Body of pancreas (tissue), 4 donors: ENCODE measurements around the gene SCIN. TPM values are rescaled to one million over a fixed set of nuclear protein-coding genes. Genes with fewer than 3 reads are reported as not detected.
"Not testable (repeated sequence)": the region's sequence is repeated elsewhere in the genome, so short reads cannot be mapped to it uniquely, and the experiment has no call there.

Source experiments
- ATAC-seq: fragments of 150-250 bp; one replicate; pipeline ENCODE4 v1.9.1; 2016
- DNase-seq, 4 donors: peaks; one replicate each; pipeline ENCODE4 v3.0.0-alpha.2; 2019
- H3K27ac ChIP-seq, 4 donors: fragments of 200-600 bp; sonication (generic); 1 replicate in 3 of 4; 2 replicates in 1 of 4; pipeline versions ENCODE4 v1.5.1 to v1.6.1; 2016 to 2019; ENCODE audit warnings: mild to moderate bottlenecking in 1 of 4, mixed read lengths in 1 of 4, moderate library complexity in 1 of 4
- H3K27me3 ChIP-seq, 2 donors: fragments of 200-600 bp; sonication (generic); one replicate each; pipeline ENCODE4 v1.6.0; 2016; ENCODE audit warnings: mild to moderate bottlenecking in 1 of 2
- H3K36me3 ChIP-seq, 2 donors: fragments of 200-600 bp; sonication (generic); replicated peaks in 1 of 2; 2 replicates each; pipeline ENCODE4 v1.5.1; 2016; ENCODE audit warnings: low read depth in 2 of 2; ENCODE audit not compliant: insufficient read depth in 1 of 2
- H3K4me1 ChIP-seq: fragments of 200-600 bp; sonication (generic); one replicate; pipeline ENCODE4 v1.6.0; 2016
- H3K4me3 ChIP-seq, 2 donors: fragments of 200-600 bp; sonication (generic); 1 replicate in 1 of 2; 2 replicates in 1 of 2; pipeline ENCODE4 v1.5.1; 2016 to 2019
- H3K9me3 ChIP-seq, 3 donors: fragments of 200-600 bp; sonication (generic); 1 replicate in 2 of 3; 2 replicates in 1 of 3; pipeline ENCODE4 v1.5.1; 2016
- CTCF ChIP-seq, 7 experiments: fragments of 450-650 bp in 4 of 7; fragments of 200-600 bp in 3 of 7; sonication (generic) in 3 of 7; IDR thresholded peaks; one replicate each; pipeline ENCODE4 v1.5.1; 2016 to 2019; ENCODE audit warnings: antibody characterized with exemption in 7 of 7
- POLR2A ChIP-seq, 3 donors: fragments of 450-650 bp; IDR thresholded peaks; one replicate each; pipeline ENCODE4 v1.6.1; 2016; ENCODE audit warnings: antibody characterized with exemption in 3 of 3, mild to moderate bottlenecking in 2 of 3
- WGBS, 2 donors: methylation state at CpG; one replicate each; pipeline ENCODE4 v1.1.5; 2017; 5-methylcytosine and 5-hydroxymethylcytosine counted together
- intact Hi-C: fragments of 100-400 bp; cut with DNase I; formaldehyde crosslinking; loops from one replicate; pipeline ENCODE4 v1.15.1; 2023
- total RNA-seq, 2 donors: library from RNA; depleted of rRNA; stranded (reverse); fragments of >200 nt; gene quantifications; one replicate each; pipeline ENCODE4 v1.1.0, GENCODE V29; 2016

Gene SCIN
- total RNA-seq, 2 donors from 2014 or later = 1.3 TPM; not detected in 1

DNA sequence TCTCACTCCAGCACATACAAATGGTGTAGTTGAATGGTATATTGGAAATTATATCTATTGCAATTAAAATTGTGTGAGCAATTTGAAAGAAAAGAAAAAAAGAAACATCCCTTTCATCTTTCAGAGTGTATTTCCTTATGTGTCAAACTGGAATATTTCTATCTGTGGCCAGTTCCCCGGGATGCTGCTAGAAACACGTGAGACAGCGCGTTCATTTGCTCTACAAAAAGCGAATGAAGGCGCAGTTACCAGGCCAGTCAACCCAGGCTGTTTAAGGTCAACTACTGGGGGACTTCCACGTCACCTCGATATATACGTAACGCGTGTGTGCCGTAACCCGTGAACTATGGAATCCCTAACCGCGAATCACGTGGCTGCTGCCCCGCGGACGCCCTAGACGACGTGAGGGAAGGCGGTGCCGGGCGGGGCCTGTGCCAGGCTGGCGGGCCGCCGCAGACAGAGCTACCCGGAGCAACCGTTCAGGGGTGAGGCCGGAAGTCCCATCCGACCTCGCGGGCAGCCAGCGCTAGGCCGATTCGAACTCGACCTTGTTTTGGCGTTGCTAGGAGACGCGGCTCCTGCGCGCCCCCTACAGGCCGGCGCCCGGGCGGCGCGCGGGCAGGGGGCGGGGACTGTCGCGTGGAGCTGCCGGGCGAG is 115.8 kb downstream of the SCIN start:
- peak overlapping the region; percentile 85 for H3K4me3 ChIP-seq
- no peaks in the 10 kb centered on the region for H3K36me3 ChIP-seq
- peaks cover 17% of the 10 kb centered on the region for H3K4me1 ChIP-seq
- WGBS, 2 donors = 3 to 7% methylated on average over 13 to 40 of the region's 54 CpGs
- TF ChIP-seq CTCF (IDR thresholded peaks at IDR 0.05) (peak; percentile 73 to 99 (median 95)), POLR2A (IDR thresholded peaks at IDR 0.05) (peak in 2 of 3 donors; percentile 47 to 62)
- H3K27me3 ChIP-seq = no peaks in the 10 kb centered on the region
- intact Hi-C loops = no loop called here
- ATAC-seq (peak; percentile 86), DNase-seq (peak; percentile 94 to 96 (median 95))
- H3K9me3 ChIP-seq = no peaks in the 10 kb centered on the region
- peak overlapping the region; percentile 91 to 97 (median 94) for H3K27ac ChIP-seq

- intact Hi-C loops = no loop called here
- peak; percentile 92 for ATAC-seq
Observed at GRCh38 chr7:12686891-12687717, 116.6 kb downstream of the SCIN start, which contains the start of gene ARL4A. ARL4A (plus strand) TSS chr7:12687633; CDS start chr7:12688255, 622 bp downstream.

DNA sequence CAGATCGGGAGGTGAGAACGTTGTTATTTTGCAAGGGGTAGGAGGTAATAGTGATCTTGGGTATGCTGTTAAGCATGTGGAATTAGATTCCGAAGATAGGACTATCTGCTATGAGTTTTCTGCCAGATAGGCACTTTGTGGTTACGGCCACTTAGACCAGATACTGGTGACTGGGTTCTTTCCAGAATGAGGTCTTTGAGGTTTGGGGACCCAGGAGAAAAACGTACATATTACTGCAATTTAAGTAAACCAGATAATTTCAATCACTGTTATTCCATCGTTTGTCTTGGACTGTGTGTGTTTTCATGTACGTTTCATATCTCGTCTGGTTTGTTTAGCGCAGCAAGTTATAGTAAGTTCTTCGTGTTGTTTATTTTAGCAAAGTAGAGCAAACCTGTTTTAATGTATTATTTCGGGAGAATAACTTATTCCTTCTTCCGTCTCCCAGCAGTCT is 117.2 kb downstream of the SCIN start:
- Histone ChIP-seq H3K36me3 (no peaks in the 10 kb centered on the region), H3K9me3 (no peaks in the 10 kb centered on the region), H3K4me3 (peak overlapping the region; percentile 85), H3K4me1 (peaks cover 17% of the 10 kb centered on the region), H3K27ac (peak overlapping the region; percentile 91 to 97 (median 94)), H3K27me3 (no peaks in the 10 kb centered on the region)
- no peak for ATAC-seq
- no peak for DNase-seq
- intact Hi-C loops = no loop called here
- TF ChIP-seq CTCF (IDR thresholded peaks at IDR 0.05) = no peak
- TF ChIP-seq POLR2A (IDR thresholded peaks at IDR 0.05) = no peak
- WGBS, 2 donors = 4% methylated on average over 12 of the region's 12 CpGs

More at GRCh38 chr7:12686891-12687717, 116.6 kb downstream of the SCIN start, which contains the start of gene ARL4A:
- peak; percentile 99 to 100 (median 100) for DNase-seq
- Histone ChIP-seq H3K4me3 (peak within 1 kb of the TSS; percentile 85), H3K27ac (peak within 1 kb of the TSS; percentile 91 to 97 (median 94)), H3K27me3 (no peaks in the 10 kb centered on the region), H3K4me1 (peaks cover 17% of the 10 kb centered on the region), H3K9me3 (no peaks in the 10 kb centered on the region), H3K36me3 (no peaks in the 10 kb centered on the region)
- WGBS, 2 donors = 0 to 2% methylated on average over 20 to 69 of the region's 73 CpGs
- TF ChIP-seq POLR2A (IDR thresholded peaks at IDR 0.05) = peak; percentile 76 to 91 (median 91)
- TF ChIP-seq CTCF (IDR thresholded peaks at IDR 0.05) = peak; percentile 18 to 79 (median 71)

GRCh38 chr7:12688485-12689170 is 118.1 kb downstream of the SCIN start:
- H3K4me1 ChIP-seq = peaks cover 17% of the 10 kb centered on the region
- H3K27me3 ChIP-seq, H3K9me3 ChIP-seq, H3K4me3 ChIP-seq, H3K36me3 ChIP-seq, DNase-seq, intact Hi-C loops, ATAC-seq, H3K27ac ChIP-seq: not testable (repeated sequence)
- WGBS, 2 donors = 79 to 100% methylated on average over 3 of the region's 3 CpGs

DNA sequence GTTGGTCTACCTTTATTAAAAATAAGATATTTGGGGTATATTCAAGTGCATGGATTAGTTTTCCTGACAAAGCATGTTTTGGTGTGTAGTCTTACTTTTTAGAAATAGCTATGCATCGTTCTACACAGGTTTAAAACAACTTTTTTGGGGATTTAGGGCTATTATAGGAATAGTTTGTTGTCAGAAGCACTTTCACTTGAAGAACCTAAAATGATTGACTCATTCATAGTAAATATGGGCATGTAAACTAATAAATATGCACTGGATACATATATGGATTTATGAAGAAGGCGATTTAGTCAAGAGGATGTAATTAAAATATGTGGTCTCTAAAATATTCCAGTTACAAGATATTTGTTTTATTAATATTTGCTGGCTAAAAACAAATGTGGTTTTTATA is 118.9 kb downstream of the SCIN start:
- no peak for DNase-seq
- Histone ChIP-seq H3K36me3 (no peaks in the 10 kb centered on the region), H3K4me3 (no peak overlapping the region), H3K27ac (no peak overlapping the region), H3K4me1 (peaks cover 17% of the 10 kb centered on the region), H3K9me3 (no peaks in the 10 kb centered on the region), H3K27me3 (no peaks in the 10 kb centered on the region)
- TF ChIP-seq CTCF (IDR thresholded peaks at IDR 0.05) (no peak), POLR2A (IDR thresholded peaks at IDR 0.05) (no peak)
- no peak for ATAC-seq
- 91 to 95% methylated on average over 2 of the region's 2 CpGs for WGBS, 2 donors
- intact Hi-C loops = no loop called here
